Right ventricle myocardium superior (tissue), 1 donor: ENCODE data around the gene M1AP. TPM values are rescaled to one million over a fixed set of nuclear protein-coding genes. Genes with fewer than 3 reads are reported as not detected.

Experiments used
- ATAC-seq: fragments of 200-7000 bp; cut with Tn5 transposase; one replicate; pipeline ENCODE4 v1.9.1; 2020; ENCODE audit warnings: mild to moderate bottlenecking; ENCODE audit not compliant: poor library complexity
- DNase-seq: peaks from one replicate; pipeline ENCODE4 v3.0.0-alpha.2; 2020
- intact Hi-C: fragments of 100-400 bp; cut with DNase I; formaldehyde crosslinking; loops from one replicate; pipeline ENCODE4 v1.11.2; 2022
- total RNA-seq: library from RNA; stranded (reverse); fragmentation: NEBNext Ultra II Directional; extraction: Animal tissue kit (Norgen Biotek cat#: 25700); gene quantifications from one replicate; pipeline ENCODE4 v1.2.1, GENCODE V29; 2021
- donor health status: DM: no; HTN: yes; CAD: no; lungs with severe emphysema.

The M1AP gene
- total RNA-seq, 1 donor from 2014 or later = not detected

GRCh38 chr2:74606927-74607326 is 41.2 kb downstream of the M1AP start:
- DNase-seq (no peak), ATAC-seq (no peak)
- intact Hi-C loops = no loop called here

GRCh38 chr2:74603282-74604000 is 44.7 kb downstream of the M1AP start:
- intact Hi-C loops = no loop called here
- no peak for DNase-seq
- ATAC-seq = no peak

GRCh38 chr2:74602586-74603281 is 45.4 kb downstream of the M1AP start:
- intact Hi-C loops = no loop called here

GRCh38 chr2:74599676-74600075 is 48.5 kb downstream of the M1AP start:
- DNase-seq (no peak), ATAC-seq (no peak)
- intact Hi-C loops = no loop called here

More at GRCh38 chr2:74602586-74603281, 45.4 kb downstream of the M1AP start:
- no peak for DNase-seq
- no peak for ATAC-seq

DNA sequence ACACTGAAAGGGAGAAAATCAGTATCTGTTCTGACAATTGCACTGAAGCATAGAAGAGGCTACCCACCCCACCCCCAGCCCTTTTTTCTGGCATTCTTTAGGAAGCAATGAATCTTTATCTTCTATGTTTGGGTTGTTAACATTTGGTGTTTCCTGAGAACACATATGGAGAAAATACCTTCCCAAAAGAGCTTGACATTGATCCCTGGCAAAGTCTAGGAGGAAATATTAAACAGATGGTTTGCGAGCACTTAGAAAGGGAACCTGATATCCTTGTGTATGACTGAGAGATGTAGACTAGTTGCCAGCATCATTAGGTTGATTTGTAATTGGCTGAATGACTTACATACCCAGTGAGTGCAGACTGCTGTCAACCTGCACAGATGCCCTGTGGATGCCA is 50.7 kb downstream of the M1AP start:
- intact Hi-C loops = no loop called here
- ATAC-seq = no peak

GRCh38 chr2:74596584-74596983 is 51.5 kb downstream of the M1AP start:
- no peak for ATAC-seq
- DNase-seq = no peak
- intact Hi-C loops = no loop called here

More for the DNA sequence above, 50.7 kb downstream of the M1AP start:
- DNase-seq = no peak

- no peak for DNase-seq
- no peak for ATAC-seq
- intact Hi-C loops = no loop called here
Measured at GRCh38 chr2:74593826-74594772, 54.0 kb downstream of the M1AP start.

DNA sequence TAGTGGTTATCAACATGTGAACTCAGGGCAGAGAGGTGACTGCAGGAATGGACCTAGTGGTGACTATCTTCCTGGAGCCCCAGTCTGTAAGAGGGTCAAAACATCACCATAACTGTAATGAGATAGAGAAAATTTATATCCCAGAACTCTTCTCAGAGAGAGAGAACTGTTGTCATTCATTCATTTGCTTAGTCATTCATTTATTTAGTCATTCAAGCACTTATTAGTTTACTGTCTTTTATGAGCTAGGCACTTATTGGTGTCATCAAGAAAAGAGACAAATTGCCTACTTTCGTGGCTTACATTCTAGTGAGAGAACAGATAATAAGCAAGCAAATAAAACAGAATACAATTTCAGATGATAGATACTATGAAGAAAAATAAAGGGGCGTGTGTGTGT is 59.5 kb downstream of the M1AP start:
- ATAC-seq = no peak
- DNase-seq = no peak
- intact Hi-C loops = loop anchor here (5.0 to 10.0 kb wide), 2 partner anchors 106 to 764 kb away; partner anchors contain the start of genes CCDC142, STAMBP and TTC31

DNA sequence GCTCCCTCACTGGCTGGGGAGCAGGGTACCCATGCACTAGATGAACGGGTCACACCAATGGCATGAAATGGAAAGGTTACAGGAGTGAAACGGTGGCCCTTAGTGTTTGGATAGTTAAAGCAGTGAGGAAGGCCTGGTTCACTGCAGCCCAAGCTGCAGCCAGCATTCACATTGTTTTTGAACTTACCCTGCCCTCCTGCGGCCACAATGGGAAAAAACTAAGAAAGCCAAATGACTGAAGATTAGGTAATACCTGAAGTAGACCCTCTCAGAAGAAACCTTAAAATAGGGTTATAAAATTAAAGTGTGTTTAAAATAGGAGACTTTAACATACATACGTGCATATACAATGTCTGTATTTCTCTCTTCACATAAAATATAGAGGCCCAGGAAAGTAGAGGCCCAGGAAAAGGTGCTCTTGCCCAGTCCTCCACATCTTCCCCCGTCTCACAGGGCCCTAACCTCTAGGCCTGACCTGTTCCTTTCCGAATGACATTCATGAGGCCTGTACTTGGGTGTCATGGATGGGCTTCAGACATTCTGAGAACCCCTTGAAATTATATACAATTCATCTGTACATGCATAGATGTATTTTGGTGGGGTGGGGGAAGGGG is 60.4 kb downstream of the M1AP start:
- intact Hi-C loops = loop anchor here (5.0 to 10.0 kb wide), 2 partner anchors 105 to 763 kb away; partner anchors contain the start of genes CCDC142, STAMBP and TTC31
- DNase-seq (peak; percentile 52), ATAC-seq (peak; percentile 93)

- ATAC-seq (no peak), DNase-seq (peak; percentile 62)
- intact Hi-C loops = loop anchor here (5.0 to 10.0 kb wide), 2 partner anchors 103 to 761 kb away; partner anchors contain the start of genes CCDC142, STAMBP and TTC31
Measured at GRCh38 chr2:74585406-74586185, 62.5 kb downstream of the M1AP start.

DNA sequence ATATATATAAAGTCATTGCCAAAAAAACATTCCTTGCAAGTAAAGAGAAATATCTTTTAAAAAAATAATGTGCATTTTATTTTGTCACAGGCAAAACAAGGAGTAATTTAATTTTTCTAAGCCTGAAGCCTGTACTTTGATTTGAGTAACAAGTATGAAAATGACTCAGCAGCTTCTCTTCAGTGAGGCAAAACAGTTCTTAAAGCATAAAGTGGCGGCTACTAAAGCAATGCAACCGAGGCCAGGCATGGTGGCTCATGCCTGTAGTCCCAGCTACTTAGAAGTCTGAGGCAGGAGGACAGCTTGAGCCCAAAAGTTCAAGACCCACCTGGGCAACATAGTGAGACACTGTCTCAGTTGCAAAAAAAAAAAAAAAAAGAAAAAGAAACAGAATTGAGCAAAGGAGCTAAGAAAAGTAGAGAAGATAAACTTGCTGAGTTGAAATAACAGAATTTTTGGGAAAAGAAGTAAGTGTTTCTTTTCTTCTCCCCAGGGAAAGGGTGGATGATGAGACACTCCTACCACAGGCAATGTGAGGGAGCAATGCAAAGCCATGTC is 64.0 kb downstream of the M1AP start:
- ATAC-seq (no peak), DNase-seq (no peak)
- intact Hi-C loops = loop anchor here (10.0 kb wide), 1 partner anchor 759 kb away; the partner anchor contains the start of gene STAMBP

DNA sequence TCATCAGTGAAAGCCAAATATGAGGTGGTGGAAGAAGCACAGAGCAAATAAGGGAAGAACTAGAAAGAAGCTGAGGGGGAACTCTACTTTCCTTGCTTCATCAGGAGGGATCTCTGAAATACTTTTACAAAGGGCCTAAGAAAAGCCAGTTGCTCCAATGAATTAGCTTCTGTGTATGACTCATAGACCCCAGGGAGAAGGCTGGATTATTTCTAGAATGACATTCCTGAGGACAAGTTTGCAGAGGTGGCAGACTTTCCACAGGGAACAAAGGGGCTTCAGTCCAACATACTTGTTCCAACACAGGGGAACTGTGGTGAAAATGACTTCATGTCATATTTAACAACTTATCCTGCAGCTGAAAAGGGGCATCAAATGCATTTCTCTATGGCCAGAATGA is 64.6 kb downstream of the M1AP start:
- no peak for ATAC-seq
- no peak for DNase-seq
- intact Hi-C loops = loop anchor here (10.0 kb wide), 1 partner anchor 759 kb away; the partner anchor contains the start of gene STAMBP

GRCh38 chr2:74582184-74582583 is 65.9 kb downstream of the M1AP start:
- intact Hi-C loops = loop anchor here (10.0 kb wide), 1 partner anchor 757 kb away; the partner anchor contains the start of gene STAMBP
- ATAC-seq = no peak
- no peak for DNase-seq

DNA sequence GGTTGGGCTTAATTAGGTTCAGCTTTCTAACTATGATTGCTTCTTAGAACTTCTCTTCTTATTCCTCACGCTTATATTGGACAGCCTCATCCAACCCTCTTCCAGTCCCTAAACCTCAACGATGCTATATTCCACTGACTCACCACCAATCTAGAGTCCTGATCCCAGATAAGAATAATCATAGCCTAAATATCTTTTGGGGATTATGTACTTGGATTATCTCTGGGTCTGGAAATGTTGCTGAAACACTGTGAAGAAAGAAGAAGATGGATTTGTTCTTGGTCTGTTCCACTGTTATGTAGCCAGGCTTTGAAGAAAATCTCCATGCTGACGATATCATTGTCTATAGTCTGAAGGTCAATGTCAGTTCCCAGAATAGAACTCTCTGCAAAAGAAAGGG is 66.7 kb downstream of the M1AP start:
- no peak for DNase-seq
- ATAC-seq = no peak
- intact Hi-C loops = loop anchor here (10.0 kb wide), 1 partner anchor 757 kb away; the partner anchor contains the start of gene STAMBP

DNA sequence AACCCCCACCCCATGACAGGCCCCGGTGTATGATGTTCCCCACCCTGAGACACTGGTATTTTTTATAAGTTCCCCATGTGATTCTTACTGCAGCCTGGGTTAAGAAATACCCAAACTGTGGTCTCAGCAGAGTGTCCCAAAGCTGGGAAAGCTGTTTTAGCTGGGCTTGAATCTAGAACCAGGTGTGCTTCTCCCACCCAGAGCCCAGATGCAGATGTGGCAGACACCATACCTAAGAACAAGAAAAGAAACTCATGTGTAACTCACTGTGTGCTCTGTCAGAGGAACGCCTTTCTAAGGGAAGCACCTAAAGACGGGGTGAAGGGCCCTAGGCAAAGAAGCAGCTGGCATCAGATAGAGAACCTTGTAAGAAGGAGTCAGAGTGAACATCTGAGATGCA is 69.7 kb downstream of the M1AP start:
- ATAC-seq (no peak), DNase-seq (no peak)
- intact Hi-C loops = no loop called here

DNA sequence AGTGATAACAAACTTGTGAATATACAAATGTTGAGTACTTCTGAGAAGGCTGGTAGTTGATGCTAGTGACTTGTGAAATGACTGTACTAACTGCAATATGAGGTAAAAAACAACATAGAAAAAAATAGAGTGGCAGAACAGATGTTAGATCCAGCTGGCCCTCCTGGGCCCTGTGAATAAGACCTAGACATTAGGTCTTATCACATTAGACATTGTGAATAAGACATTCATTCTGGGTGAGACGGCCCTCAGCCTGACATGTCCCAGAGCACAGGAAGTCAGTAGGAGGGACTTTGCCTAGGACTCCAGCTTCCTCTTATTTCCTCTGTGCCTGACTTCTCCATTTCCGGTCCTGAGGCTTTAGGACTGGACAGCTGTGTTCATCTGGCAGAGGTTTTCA is 70.7 kb downstream of the M1AP start:
- no peak for DNase-seq
- intact Hi-C loops = no loop called here
- ATAC-seq = peak; percentile 81

DNA sequence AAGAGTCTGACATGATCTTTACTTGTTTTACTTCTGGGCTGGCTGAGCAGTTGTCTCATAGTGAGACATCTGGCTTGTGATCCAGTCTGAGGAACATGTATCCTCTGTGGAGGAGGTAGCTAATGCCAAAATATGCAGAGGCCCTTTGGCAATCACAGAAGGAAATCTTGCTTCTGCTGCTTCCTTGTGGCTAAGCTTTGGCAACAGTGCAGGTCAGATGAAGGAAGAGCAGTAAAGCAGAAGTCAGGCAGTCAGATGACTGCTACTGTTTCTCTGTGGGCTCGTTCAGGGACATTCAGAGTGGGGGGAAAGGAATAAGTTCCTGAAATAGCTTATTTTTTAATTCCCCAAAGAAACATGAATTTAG is 71.3 kb downstream of the M1AP start:
- intact Hi-C loops = no loop called here
- ATAC-seq = peak; percentile 83
- no peak for DNase-seq
